SK-N-MC (cell line): Measurements from ENCODE around the gene HLCS.

Source experiments
- EZH2 ChIP-seq: fragments of 200-600 bp; sonication (generic); IDR thresholded peaks from one replicate; pipeline ENCODE4 v1.6.1; 2017; ENCODE audit warnings: antibody characterized with exemption
- POLR2AphosphoS5 ChIP-seq: IDR thresholded peaks from 2 replicates; pipeline ENCODE4 v1.6.1; 2012; ENCODE audit warnings: mild to moderate bottlenecking, low read depth, low read length, borderline replicate concordance

- TF ChIP-seq POLR2AphosphoS5 (no peak), EZH2 (no peak)
Observed at GRCh38 chr21:36841866-36842265, 124.6 kb downstream of the HLCS start.
